OCI-LY3 (cell line): Measurements from ENCODE around the gene SCYGR5.

ENCODE experiments used
- H2AFZ ChIP-seq: fragments of 200-600, 300-600 bp; shearing (Covaris generic); 2 replicates; pipeline ENCODE4 v1.6.0; 2014; ENCODE audit warnings: antibody characterized with exemption, low read depth, low read length
- H3K27ac ChIP-seq: fragments of 200-600, 300-600 bp; sonication (generic); 2 replicates; pipeline ENCODE4 v1.5.1; 2014; ENCODE audit warnings: mild to moderate bottlenecking, low read length, moderate library complexity, mixed read lengths
- H3K27me3 ChIP-seq: fragments of 200-600, 300-600 bp; sonication (generic); 2 replicates; pipeline ENCODE4 v1.6.1; 2014; ENCODE audit warnings: low read depth, low read length, mixed read lengths
- H3K36me3 ChIP-seq: fragments of 200-600, 300-600 bp; sonication (generic); replicated peaks from 2 replicates; pipeline ENCODE3; 2014; ENCODE audit warnings: low read depth, low read length, mixed read lengths
- H3K4me1 ChIP-seq: fragments of 300-600, 200-600 bp; sonication (generic); 2 replicates; pipeline ENCODE4 v1.6.1; 2014; ENCODE audit warnings: low read length, mixed read lengths
- H3K4me2 ChIP-seq: fragments of 200-600, 300-600 bp; sonication (generic); 2 replicates; pipeline ENCODE4 v1.6.1; 2014; ENCODE audit warnings: low read length, mixed read lengths
- H3K4me3 ChIP-seq: fragments of 300-600, 200-600 bp; sonication (generic); 2 replicates; pipeline ENCODE4 v1.5.1; 2014; ENCODE audit warnings: antibody characterized with exemption, mild to moderate bottlenecking, low read length, moderate library complexity
- H3K79me2 ChIP-seq: fragments of 300-600, 200-600 bp; shearing (Covaris generic); 2 replicates; pipeline ENCODE4 v1.6.1; 2014; ENCODE audit warnings: mild to moderate bottlenecking, low read length, mixed read lengths
- H3K9ac ChIP-seq: fragments of 300-600, 200-600 bp; shearing (Covaris generic); 2 replicates; pipeline ENCODE4 v1.6.0; 2014; ENCODE audit warnings: mild to moderate bottlenecking, low read length, moderate library complexity
- H3K9me3 ChIP-seq: fragments of 200-600, 300-600 bp; shearing (Covaris generic); 2 replicates; pipeline ENCODE4 v1.6.1; 2014; ENCODE audit warnings: low read length, mixed read lengths; ENCODE audit not compliant: insufficient read depth
- H4K20me1 ChIP-seq: fragments of 200-600, 300-600 bp; sonication (generic); 2 replicates; pipeline ENCODE4 v1.6.1; 2016; ENCODE audit warnings: low read length, mixed read lengths; ENCODE audit not compliant: insufficient read depth
- TF ChIP-seq, protein P1 (sequence below): fragments of 200-600, 300-600 bp; sonication (generic); IDR thresholded peaks from 2 replicates; pipeline ENCODE4 v1.5.1; 2014; ENCODE audit warnings: antibody characterized with exemption, low read length, low read depth

Gene SCYGR5

DNA sequence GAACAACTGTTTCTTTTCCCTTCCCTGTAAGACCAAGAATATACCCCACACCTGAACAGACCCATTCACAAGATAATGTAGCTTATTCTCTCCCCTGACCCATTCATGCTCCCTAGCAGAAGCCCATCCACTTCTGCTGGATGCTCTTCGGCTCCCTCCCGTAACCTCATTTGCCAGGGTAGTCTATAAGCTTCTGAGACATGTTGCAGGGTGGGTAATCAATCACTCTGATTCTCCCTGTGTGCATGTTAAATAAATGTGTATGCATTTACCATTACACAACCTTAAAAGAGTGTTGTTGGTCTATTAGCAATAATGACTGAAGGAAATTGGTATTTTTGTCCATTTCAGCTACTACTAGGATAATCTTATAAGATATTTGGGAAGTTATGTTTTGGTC lies 49.9 kb downstream of the SCYGR5 start:
- H3K9ac ChIP-seq, result no peak overlapping the region
- TF ChIP-seq, protein P1, sequence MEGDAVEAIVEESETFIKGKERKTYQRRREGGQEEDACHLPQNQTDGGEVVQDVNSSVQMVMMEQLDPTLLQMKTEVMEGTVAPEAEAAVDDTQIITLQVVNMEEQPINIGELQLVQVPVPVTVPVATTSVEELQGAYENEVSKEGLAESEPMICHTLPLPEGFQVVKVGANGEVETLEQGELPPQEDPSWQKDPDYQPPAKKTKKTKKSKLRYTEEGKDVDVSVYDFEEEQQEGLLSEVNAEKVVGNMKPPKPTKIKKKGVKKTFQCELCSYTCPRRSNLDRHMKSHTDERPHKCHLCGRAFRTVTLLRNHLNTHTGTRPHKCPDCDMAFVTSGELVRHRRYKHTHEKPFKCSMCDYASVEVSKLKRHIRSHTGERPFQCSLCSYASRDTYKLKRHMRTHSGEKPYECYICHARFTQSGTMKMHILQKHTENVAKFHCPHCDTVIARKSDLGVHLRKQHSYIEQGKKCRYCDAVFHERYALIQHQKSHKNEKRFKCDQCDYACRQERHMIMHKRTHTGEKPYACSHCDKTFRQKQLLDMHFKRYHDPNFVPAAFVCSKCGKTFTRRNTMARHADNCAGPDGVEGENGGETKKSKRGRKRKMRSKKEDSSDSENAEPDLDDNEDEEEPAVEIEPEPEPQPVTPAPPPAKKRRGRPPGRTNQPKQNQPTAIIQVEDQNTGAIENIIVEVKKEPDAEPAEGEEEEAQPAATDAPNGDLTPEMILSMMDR, result no peak
- no peak overlapping the region for H3K27ac ChIP-seq
- no peaks in the 10 kb centered on the region for H3K27me3 ChIP-seq
- H3K36me3 ChIP-seq, result no peaks in the 10 kb centered on the region
- no peaks in the 10 kb centered on the region for H3K79me2 ChIP-seq
- no peaks in the 10 kb centered on the region for H4K20me1 ChIP-seq
- no peak overlapping the region for H3K4me3 ChIP-seq
- H3K4me2 ChIP-seq, result no peak overlapping the region
- H3K9me3 ChIP-seq, result no peaks in the 10 kb centered on the region
- H3K4me1 ChIP-seq, result no peaks in the 10 kb centered on the region
- H2AFZ ChIP-seq, result no peak overlapping the region
